ENCODE data around the gene KCNJ3. TPM values are rescaled to one million over a fixed set of nuclear protein-coding genes. Genes with fewer than 3 reads are reported as not detected.
A peak's percentile ranks its signal among the peaks of the same experiment; 100 is the strongest.

Gene KCNJ3
- total RNA-seq, 1 experiment from 2014 or later = 0.11 TPM

GRCh38 chr2:154694881-154695280, 3.6 kb upstream of the KCNJ3 start:
- no peak overlapping the region for H3K9ac ChIP-seq (ENCODE audit: extremely low read depth, insufficient read length, low read length)
- no peak overlapping the region for H4K91ac ChIP-seq (ENCODE audit: insufficient read length, low read depth, low read length)
- no peak overlapping the region for H4K8ac ChIP-seq (replicated peaks; ENCODE audit: insufficient read length, low read depth, low read length)
- no peak overlapping the region for H2BK5ac ChIP-seq (ENCODE audit: insufficient read length, low read length)
- H3T11ph ChIP-seq (ENCODE audit: low read length) = no peak overlapping the region
- peaks cover 0 to 2% (median 0%) of the 10 kb centered on the region in 3 experiments; a peak in 2 of 7 replicates for H3K36me3 Mint-ChIP-seq (ENCODE audit: insufficient read depth in 1 of 3, low read depth in 3 of 3)
- no peaks in the 10 kb centered on the region; the same call in 1 of the 2 replicates for H3K27me3 ChIP-seq (ENCODE audit: insufficient read depth, low read length)
- no peak overlapping the region for H2AFZ ChIP-seq (ENCODE audit: low read length)
- H3K56ac ChIP-seq (ENCODE audit: insufficient read length, low read depth, low read length) = no peak overlapping the region
- no peak overlapping the region for H4K5ac ChIP-seq (ENCODE audit: insufficient read length, low read depth, low read length)
- no peak overlapping the region for H3K18ac ChIP-seq (ENCODE audit: insufficient read length, low read depth, low read length)
- H3K27ac Mint-ChIP-seq = no peak overlapping the region
- H2BK20ac ChIP-seq (ENCODE audit: low read depth, low read length, poor library complexity, severe bottlenecking) = no peak overlapping the region
- H4K20me1 ChIP-seq (ENCODE audit: control insufficient read depth, insufficient read depth, insufficient read length) = no peaks in the 10 kb centered on the region
- no peaks in the 10 kb centered on the region for H3K79me1 ChIP-seq (ENCODE audit: insufficient read depth, low read depth, low read length, poor library complexity, severe bottlenecking)
- no peak overlapping the region for H3K27ac ChIP-seq (ENCODE audit: insufficient read length, low read depth, low read length)
- H3K9me3 Mint-ChIP-seq = no peaks in the 10 kb centered on the region
- no peak overlapping the region for H3K4me2 ChIP-seq (ENCODE audit: insufficient read depth, insufficient read length, low read length)
- DNase-seq = no peak
- H2AK5ac ChIP-seq (ENCODE audit: insufficient read length, low read length) = no peak overlapping the region
- peaks cover 40% of the 10 kb centered on the region for H3K27me3 Mint-ChIP-seq (ENCODE audit: low read depth)
- peak; percentile 40; the same call in 2 of the 3 replicates for TF ChIP-seq CTCF (conservative IDR thresholded peaks at IDR 0.05)
- no peak overlapping the region for H2BK12ac ChIP-seq (ENCODE audit: insufficient read length, low read depth, low read length)
- H3K4me3 Mint-ChIP-seq = no peak overlapping the region
- H3K14ac ChIP-seq (ENCODE audit: insufficient read depth, low read length) = no peak overlapping the region
- no peak overlapping the region for H3K4ac ChIP-seq (ENCODE audit: low read depth, low read length)
- peaks cover 10% of the 10 kb centered on the region for H3K23me2 ChIP-seq (ENCODE audit: insufficient read length, low read depth, low read length, poor library complexity, severe bottlenecking)
- no peak overlapping the region for H3K23ac ChIP-seq (ENCODE audit: insufficient read length, low read depth, low read length)
- H2BK120ac ChIP-seq (ENCODE audit: low read depth, low read length, poor library complexity, severe bottlenecking) = no peak overlapping the region
- H3K4me1 ChIP-seq (ENCODE audit: insufficient read depth, low read length) = no peaks in the 10 kb centered on the region
- no CpG with 5 or more reads among the region's 3 CpGs for WGBS (ENCODE audit: extremely low coverage, insufficient read length, low lambda C conversion rate)
- H3K4me1 Mint-ChIP-seq = peaks cover 12 to 17% of the 10 kb centered on the region in 2 experiments
- no peaks in the 10 kb centered on the region for H3K79me2 ChIP-seq (ENCODE audit: insufficient read depth, low read length)
- no peaks in the 10 kb centered on the region for H3K9me3 ChIP-seq (ENCODE audit: control insufficient read depth, low read depth, low read length)
- no peak overlapping the region for H2BK15ac ChIP-seq (ENCODE audit: low read depth, low read length)
